HG02852 (cell line): ENCODE results near the gene RBM44.
"Not testable (repeated sequence)": the region's sequence is repeated elsewhere in the genome, so short reads cannot be mapped to it uniquely, and the experiment has no call there.

Experiments
- ATAC-seq: cut with Tn5 transposase; IDR thresholded peaks from one replicate; pipeline ENCODE4 v1.9.1; 2021; ENCODE audit warnings: mild to moderate bottlenecking, moderate library complexity; ENCODE audit not compliant: unreplicated experiment

The RBM44 gene

GRCh38 chr2:237841051-237841450 lies 42.5 kb downstream of the RBM44 start:
- ATAC-seq = no peak

- ATAC-seq = not testable (repeated sequence)
These were observed 50.4 kb downstream of the RBM44 start for GRCh38 chr2:237848940-237849339.

GRCh38 chr2:237854295-237854694 lies 55.7 kb downstream of the RBM44 start:
- no peak for ATAC-seq

- no peak for ATAC-seq
These were observed 59.2 kb downstream of the RBM44 start for GRCh38 chr2:237857791-237858190.

GRCh38 chr2:237858294-237859081 lies 59.9 kb downstream of the RBM44 start:
- no peak for ATAC-seq

- ATAC-seq = no peak
These were observed 60.5 kb downstream of the RBM44 start for GRCh38 chr2:237859082-237859433.

- no peak for ATAC-seq
These were observed 61.1 kb downstream of the RBM44 start, which contains the start of gene RAMP1 for GRCh38 chr2:237859533-237860272. RAMP1 (plus strand) TSS chr2:237859623; CDS start chr2:237859676, 53 bp downstream.

GRCh38 chr2:237860273-237860935 lies 61.8 kb downstream of the RBM44 start:
- no peak for ATAC-seq

GRCh38 chr2:237861875-237862527 lies 63.4 kb downstream of the RBM44 start:
- ATAC-seq = no peak

- no peak for ATAC-seq
These were observed 63.9 kb downstream of the RBM44 start for GRCh38 chr2:237862528-237862895.

- ATAC-seq = no peak
These were observed 64.5 kb downstream of the RBM44 start for GRCh38 chr2:237863102-237863511.

GRCh38 chr2:237863689-237864443 lies 65.3 kb downstream of the RBM44 start:
- no peak for ATAC-seq

- ATAC-seq = no peak
These were observed 65.9 kb downstream of the RBM44 start for GRCh38 chr2:237864444-237864931.

GRCh38 chr2:237864940-237865622 lies 66.5 kb downstream of the RBM44 start:
- no peak for ATAC-seq

- ATAC-seq = no peak
These were observed 67.1 kb downstream of the RBM44 start for GRCh38 chr2:237865623-237866041.

GRCh38 chr2:237866101-237866621 lies 67.6 kb downstream of the RBM44 start:
- no peak for ATAC-seq

- no peak for ATAC-seq
These were observed 68.9 kb downstream of the RBM44 start for GRCh38 chr2:237867465-237867864.

- not testable (repeated sequence) for ATAC-seq
These were observed 69.5 kb downstream of the RBM44 start for GRCh38 chr2:237868074-237868473.

- no peak for ATAC-seq
These were observed 70.2 kb downstream of the RBM44 start for GRCh38 chr2:237868631-237869342.
